Activated T-cell treated with anti-CD3 and anti-CD28 coated beads for 4 hours (primary cell): ENCODE measurements around the gene AP2B1.
"Not testable (repeated sequence)": the region's sequence is repeated elsewhere in the genome, so short reads cannot be mapped to it uniquely, and the experiment has no call there.

Source experiments
- DNase-seq: peaks from one replicate; pipeline ENCODE4 v3.0.0-alpha.2; 2020

Gene AP2B1

DNA sequence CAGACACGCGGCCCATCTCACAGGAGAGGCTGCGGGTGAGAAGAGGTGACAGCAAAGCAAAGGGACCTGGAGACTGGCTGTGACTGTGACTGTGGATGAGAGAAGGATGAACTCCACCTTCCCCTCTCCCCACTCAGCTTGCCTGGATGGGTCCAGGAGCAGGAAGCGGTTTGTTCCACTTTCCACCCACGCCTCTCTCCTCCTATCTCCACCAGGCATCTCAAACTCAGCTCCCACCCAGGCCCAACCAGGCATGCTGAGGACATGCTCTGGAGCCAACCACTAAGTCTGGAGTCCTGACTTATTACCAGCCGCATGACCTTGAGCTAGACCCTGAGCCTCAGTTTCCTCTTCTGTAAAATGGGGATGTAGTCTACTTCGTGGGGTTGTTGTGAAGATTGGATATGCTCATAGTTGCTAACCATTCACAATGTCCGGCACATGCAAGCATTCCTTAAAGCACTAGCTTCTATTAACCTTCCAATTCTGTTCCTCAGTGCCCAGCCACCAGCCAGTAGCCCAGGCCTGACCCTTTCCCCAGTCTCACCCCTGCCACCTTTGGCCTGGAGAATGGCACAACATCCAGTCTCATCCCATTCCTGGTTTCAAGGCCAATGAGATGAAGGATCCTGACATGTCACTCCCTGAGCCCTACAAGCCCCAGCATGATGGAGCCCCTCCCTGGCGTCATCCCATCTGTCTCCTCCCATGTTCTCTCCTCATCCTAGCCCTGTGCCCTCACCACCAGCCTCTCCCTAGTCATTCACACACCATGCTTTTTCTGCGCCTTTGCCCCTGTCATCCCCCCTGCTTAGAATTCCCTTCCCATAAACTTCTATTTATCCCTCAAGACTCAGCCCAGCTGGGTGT is 163.6 kb downstream of the AP2B1 start:
- no peak for DNase-seq

DNA sequence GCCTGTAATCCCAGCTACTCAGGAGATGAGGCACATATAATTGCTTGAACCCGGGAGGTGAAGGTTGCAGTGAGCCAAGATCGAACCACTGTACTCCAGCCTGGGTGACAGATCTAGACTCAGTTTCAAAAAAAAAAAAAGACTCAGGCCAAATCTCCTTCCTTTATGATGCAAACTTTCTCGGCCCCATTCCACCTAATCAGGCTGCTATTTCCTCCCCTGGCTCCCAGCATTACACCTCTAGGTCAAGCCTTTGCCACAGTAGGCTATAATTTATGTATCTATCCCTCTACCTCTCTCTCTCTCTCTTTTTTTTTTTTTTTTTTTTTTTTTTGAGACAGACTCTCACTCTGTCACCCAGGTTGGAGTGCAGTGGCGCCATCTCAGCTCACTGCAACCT is 164.4 kb downstream of the AP2B1 start:
- not testable (repeated sequence) for DNase-seq

DNA sequence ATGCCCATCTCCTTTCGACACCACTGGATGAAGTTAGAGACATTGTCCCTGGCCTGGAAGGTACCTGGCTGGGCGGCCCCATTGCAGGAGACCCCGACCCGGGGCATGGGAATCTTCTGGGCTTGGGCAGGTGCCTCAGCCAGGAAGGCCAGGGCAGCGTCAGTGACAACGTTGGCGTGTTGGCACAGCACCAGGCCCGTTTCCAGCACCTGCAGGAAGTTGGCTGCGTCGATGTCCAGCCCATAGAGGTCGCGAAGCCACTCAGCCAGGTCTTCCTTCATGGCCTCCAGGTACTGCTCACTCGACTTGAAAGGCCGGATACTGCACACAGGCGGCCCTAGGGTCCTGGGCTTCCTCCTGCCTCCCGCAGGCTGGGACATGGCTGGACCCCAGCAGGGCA is 165.3 kb downstream of the AP2B1 start:
- DNase-seq, result no peak

DNA sequence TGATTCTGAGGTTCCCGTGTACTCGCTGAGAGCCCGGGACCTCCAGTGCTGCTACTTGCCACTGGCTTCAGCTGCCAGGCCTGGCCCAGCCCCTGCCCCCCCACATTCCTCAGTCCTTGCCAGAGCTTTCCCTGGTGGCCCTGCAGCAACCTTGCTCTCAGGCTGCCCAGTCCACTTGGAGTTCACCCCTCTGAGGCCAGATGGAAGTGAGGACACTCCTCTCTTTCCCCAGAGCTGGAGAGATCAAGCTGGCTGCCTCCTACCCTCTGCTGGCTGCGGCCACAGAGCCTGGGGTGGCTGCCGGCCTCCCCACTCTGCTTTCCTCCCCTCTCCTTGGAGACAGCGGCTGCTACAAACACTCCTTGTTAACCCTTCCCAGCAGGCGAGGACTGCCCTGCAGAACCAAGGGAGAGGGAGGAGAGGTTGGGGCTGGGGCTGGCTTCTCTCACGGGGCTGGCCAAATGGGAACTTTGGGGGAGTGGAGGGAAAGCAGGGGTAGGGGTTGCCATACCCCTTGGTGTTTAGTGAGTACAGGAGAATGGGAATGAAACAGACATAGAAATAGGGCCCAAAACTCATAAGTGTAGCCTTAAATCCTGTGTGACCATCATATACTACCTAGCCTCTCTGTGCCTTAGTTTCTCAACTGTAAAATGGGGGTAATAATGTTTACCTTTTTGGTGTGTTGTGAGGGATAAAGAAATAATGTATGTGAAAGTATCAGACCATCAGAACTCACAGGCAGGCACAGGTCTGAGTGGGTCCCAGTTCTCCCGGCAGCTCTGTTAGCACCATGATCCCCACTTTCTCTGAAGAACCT is 166.0 kb downstream of the AP2B1 start, which contains the start of gene GAS2L2:
Gene GAS2L2 (minus strand): TSS at position 295 of the 820 bp plus-strand sequence. CDS start 389 bp downstream, outside the sequence.
- DNase-seq, result no peak

DNA sequence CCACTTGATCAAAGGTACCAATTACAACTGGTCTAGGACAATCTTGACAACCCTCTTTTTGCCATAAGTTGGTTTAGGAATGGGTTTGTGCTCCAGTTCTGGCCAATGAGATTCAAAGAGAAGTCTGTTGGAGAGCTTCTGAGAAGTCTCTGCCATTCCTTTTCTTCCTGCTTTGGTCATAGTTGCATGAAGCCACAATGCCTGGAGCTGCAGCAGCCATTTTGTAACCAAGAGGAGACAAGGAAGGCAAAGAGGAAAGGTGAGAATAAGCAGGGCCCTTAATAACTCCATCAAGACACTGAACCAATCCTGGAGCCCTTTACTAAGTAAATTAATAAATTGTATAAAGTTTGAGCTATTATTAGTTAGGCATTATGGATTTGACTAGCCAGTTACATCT is 170.1 kb downstream of the AP2B1 start:
- no peak for DNase-seq

DNA sequence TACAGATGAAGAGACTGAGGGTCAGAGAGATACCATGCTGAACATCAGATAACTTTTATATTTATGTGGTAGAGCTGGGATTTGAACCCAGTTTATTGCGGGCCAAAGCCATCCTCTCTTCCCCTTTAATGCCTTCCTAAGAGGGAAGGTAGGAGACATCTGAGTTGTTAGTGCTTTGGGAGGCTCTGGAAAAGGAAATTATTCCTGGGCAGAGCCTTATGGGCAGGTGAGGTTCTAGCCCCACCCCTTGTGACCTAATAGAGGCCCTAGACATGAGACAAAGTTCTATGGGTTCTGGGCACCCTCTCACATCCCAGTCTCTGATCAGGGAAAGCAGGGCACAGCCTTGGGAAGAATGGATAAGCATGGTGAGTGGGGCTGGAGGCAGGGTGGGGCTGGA is 173.5 kb downstream of the AP2B1 start, which contains the start of gene C17orf50:
Gene C17orf50 (plus strand): TSS at position 301 of the 400 bp plus-strand sequence. CDS start 55 bp downstream, at position 356.
- no peak for DNase-seq

DNA sequence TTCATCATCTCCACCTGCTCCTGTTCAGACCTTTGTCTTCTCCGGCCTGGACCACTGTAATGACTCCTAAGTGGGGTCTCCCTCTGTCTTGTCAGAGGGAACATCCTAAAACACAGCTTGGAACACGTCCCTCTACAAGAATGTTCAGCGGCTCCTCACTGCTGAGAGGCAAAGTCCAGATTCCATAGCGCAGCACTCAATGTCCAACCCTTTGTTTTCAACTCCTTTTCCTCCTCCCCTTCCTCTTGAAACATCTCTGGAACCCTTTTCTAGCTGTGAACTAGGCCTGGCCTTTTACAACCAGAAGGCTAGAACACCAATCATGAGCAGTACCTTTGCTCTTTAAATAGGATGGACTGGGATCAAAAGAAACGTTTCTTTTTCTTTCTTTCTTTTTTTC is 174.5 kb downstream of the AP2B1 start:
- DNase-seq, result no peak

DNA sequence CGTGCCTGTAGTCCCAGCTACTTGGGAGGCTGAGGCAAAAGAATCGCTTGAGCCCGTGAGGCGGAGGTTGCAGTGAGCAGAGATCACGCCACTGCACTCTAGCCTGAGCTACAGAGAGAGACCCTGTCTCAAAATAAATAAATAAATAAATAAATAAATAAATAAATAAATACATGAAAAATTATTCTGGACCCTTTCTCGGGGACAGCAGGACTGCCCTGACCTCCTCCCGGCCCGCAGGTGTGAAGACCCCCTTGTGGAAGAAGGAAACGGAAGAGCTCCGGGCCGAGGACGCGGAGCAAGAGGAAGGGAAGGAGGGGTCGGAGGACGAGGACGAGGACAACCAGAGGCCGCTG is 176.6 kb downstream of the AP2B1 start:
- DNase-seq, result no peak

DNA sequence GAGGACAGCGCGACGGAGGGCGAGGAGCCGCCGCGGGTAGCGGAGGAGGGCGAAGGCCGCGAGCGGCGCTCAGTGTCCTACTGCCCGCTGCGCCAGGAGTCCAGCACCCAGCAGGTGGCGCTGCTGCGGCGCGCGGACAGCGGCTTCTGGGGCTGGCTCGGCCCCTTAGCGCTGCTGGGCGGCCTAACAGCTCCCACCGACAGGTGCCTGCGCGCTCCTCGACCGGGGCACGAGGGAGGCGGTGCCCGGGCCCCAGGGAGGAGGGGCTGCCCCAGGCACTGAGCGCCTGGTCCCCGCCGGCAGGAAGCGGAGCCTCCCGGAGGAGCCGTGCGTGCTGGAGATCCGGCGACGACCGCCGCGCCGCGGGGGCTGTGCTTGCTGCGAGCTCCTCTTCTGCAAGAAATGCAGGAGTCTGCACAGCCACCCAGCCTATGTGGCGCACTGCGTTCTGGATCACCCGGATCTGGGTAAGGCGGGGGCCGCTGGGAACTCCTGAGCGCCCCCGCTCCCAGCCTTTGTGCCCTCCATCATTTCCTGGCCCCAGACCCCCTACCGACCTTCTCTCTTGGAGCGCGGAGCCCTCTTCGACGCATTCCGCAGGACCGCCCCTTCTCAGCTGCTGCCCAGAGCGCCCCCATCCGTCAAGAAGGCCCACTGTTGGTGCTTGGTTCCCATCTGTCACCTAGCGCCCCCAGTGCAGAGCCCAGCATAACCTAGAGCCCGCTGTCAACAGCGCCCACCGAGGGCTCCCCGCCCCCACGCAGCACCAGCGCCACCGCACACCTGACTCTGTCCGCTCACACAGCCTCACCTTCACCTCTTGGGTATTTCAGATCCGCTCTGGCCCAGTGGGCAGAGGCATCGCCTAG is 177.2 kb downstream of the AP2B1 start:
- DNase-seq, result peak; percentile 74

DNA sequence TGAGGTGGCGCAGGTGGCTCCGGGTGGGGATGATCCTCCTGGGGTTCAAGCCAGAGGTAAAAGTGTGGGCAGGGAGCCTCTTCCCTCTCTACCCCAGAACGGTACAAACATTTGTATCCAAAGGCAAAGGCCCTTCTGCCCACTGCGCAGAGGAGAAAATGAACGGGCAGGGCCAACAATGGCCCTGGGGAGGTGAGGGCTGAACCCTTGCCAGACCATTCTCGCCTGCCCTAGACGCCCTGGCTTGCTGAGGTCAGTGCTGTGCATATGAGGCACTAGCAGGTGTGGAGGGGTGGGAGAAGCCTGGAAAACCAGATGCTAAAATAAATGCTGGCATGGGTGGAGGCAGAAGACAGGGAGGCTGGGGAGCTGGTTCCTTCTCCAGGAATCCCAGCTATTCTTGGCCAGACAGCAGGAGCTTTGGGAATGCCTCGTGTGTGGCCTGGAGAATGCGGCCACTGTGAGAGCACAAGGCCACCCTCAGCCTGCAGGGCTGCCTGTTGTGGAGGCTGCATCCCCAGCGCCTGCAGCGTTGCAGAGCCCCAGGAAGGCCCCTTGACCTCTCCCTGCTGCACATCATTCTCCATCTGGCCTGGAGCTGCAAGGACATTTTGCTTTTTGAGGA is 178.1 kb downstream of the AP2B1 start:
- DNase-seq, result no peak

DNA sequence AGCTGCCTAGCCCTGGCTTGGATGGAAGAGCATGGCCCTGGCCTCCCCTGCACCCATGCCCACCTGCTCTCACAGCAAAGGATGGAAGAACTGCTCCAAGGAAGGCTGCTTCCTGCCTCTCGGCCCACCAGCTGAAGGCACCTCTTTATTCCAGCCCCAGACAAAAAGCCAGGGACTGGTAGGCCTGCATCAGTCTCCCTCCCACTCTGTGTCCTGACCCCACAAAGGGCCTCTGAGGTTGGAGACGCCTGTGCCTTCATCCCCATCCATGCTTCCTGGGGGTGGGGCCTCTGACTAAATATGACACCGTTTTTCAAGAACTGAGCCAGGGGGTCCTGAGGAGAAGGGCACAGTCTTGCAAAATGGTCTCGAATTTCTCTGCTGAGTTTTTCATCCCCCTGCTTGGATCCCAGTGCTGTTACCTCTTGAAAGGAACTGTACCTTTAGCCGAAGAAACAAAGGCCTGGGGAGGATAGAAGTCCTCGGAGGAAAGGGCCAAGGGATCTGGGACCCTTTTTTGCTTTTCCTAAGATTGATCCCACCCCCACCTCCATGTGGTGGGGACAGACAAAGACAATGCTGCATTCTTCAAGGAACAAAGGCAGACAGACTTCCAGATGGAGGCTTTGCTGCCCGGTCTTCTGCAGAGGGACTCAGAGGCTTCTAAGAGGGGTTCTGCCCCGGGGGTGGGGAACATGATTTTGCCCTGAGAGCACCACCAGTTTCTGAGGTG is 178.8 kb downstream of the AP2B1 start:
- no peak for DNase-seq

DNA sequence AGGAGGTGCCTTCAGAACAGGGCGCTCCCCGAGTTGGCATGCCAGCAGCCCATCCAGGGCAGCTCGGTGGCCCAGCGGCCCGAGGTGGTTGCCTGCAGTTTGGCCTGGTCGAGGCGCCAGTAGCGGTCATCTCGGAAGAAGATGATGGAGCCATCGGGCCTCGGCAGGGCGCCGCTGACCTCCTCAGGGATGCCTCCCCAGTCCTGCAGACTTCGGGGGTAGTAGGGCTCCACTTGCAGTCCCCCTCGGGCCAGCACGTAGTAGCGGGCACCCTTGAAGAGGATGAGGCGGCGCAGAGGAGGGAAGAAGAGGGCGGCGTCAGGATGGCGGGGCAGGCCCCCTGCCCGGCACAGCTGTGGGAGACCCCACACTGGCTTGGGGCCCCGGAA is 179.4 kb downstream of the AP2B1 start:
- DNase-seq, result no peak

DNA sequence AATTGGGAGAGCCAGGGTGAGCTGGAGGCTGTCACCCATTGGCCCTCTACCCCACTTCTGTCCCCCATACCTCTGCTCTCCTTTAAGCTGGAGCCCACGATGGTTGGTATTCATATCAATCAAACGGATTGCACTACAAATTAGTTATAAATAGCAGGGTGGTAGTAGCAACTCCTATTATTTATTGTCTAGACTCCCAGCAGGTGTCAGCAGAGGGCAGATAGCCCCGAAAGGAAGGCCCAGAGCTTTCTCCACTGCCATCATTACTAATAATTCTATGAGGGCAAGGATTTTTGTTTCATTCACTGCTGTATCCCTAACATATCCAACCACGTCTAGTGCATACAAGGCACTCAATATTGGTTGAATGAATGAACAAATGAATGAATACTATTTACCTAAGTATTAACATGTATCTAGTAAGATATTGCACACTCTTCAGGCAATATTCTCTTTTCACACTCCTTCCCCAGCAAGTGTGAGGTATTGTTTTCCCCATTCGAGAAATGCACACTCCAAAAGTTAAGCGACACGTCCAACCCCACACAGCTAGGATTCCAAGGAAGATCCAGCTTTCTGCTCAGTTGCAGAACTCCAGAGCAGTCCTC is 179.9 kb downstream of the AP2B1 start:
- DNase-seq, result peak; percentile 19

DNA sequence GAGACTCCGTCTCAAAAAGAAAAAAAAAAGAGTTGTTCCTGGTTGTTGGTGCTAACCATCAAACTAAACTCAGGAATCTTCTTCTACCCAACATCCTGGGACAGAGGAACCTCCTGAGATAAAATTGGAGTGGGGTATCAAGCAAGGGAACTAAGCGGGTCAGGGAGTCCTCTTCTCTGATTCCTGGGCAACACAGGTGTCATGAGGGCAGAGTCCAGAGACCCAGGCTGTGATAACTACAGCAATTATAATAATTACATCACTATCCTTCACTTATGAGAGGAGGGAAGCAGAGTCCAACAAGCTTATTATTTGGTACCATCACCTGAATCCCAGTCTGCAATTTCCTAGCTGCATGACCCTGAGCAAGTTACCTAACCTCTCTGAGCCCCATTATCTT is 181.7 kb downstream of the AP2B1 start:
- no peak for DNase-seq

DNA sequence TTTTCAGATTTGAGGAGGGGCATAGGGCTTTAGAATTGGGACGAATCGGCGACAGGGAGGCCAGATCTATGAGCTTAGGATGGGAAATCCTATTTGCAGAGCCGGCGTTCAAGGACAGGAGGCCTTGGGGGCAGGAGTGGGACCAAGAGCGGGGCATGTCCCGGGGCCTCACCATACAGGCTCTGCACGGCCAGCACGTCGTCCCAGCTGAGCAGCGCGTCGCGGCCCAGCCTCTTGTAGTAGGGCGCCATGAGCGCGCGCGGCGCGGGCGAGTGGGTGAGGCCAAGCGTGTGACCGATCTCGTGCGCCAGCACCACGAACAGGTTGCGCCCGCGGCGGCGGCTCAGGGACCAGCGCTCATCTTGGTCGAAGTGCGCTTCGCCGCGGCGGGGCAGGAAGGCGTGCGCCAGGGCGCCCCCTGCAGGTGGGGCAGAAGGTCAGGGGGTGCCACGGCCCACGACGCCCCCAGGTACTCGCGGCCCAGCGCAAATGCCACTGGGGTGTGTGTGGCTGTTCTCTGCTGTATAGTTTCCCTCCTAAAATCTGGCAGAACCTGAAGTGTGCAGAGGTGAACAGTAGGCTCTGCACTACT is 182.9 kb downstream of the AP2B1 start:
- no peak for DNase-seq

DNA sequence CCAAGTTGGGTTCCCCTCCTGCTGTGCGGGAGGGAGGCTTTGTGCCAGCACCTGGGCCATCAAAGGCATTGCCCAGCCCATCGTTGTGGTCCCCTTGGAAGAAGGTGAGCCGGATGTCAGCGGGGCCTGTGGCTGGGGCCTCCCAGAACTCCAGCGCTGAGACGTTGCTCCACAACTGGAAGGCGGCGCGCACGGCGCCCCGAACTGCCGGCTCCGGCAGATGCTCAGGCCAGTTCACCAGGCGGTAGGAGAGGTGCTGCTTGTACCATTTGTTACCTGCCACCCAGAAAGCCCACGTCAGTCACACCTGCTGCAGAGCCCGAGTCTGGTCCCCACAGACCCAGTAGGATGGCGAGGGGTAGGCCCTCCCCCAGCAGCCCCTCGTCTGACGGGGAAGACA is 186.0 kb downstream of the AP2B1 start:
- no peak for DNase-seq

DNA sequence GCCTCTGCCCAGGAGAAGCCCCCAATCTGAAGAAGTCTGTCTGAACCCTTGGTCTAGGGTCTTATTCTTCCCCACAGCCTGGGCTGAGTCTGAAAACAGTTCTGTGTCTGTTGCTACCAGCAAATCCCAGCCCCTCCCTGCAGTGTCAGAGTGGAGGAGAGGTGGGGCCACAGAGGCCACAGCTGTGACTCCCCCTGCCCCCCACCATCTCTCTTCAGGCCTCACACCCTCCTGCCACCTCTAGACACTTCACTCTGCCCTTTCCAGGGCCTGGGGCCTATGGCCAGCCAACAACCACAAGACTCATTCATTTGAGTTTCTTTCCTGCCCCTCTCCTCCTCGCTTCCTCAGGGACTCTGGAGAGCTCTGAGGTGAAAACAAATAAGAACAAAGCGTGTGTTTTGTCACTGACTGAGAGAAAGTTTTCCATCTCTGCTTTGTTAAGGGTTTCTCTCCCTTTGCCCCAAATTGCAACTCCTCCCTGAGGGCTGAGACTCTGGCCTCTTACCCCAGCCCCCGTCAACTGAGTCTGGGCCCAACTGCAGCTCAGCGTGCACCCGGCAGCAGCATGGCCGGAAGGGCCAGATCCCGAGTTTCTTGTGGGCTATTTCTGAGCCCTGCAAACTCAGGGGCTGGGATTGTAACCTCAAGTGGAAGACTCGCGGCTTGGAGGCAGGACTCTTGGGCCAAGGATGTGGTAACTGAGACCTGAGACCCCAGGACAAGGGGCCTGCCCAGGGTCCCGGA is 186.7 kb downstream of the AP2B1 start:
- DNase-seq, result no peak

DNA sequence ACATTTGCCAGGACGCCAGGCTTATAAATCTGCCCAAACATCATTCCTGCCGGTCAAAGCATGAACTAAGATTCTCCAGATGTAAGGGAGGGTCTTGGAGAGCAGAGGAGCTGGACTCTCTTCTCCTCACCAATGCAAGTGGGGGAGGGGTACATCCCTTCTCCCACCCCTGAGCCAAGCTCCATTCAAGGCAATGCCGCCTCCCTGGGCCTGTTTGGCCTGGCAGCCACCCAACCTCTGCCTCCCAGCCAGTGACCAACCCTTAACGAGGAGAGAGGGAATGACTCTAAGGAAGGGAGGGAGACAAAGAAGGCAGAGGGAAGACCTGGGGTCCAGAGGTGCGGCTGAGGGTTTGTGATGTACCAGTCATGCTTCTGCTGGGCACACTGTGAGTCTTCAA is 187.4 kb downstream of the AP2B1 start:
- DNase-seq, result no peak

DNA sequence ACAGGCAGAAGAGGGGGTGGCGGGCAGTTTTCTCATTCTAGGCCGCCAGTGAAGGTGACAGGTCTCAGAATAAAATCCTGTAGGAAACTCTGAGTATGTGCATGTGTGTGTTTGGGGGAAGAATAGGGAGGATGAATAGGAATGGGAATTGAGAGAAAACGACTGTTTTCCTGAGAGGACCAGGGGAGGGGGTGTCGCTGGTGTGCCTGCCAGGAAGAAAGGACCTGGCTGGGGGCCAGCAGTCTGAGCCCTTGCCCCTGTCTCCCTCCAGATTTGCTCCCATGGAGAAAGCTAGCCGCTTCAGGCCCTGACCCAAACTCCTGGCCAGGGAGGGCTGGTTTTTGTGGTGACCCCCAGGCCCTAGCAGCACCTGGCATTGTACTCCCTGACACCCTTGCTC is 187.9 kb downstream of the AP2B1 start:
- no peak for DNase-seq

DNA sequence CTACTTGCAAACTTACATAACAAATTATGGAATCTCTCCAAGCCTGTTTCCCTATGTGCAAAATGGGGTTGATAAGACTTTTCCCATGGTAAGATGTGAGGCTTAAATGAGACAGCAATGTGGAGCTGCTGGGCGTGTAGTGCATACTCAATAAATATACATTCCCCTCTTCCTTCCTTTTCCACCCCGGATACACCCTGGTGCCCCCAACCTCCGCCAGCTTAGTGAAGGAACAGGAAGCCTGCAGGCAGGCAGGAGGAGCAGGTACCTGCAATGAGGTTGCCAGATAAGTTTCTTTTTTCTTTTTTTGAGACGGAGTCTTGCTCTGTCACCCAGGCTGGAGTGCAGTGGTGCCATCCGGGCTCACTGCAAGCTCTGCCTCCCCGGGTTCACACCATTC is 188.5 kb downstream of the AP2B1 start:
- no peak for DNase-seq
